ENCODE data around the gene ARFGAP1.
"Not testable (repeated sequence)": the region's sequence is repeated elsewhere in the genome, so short reads cannot be mapped to it uniquely, and the experiment has no call there.

Gene ARFGAP1

DNA sequence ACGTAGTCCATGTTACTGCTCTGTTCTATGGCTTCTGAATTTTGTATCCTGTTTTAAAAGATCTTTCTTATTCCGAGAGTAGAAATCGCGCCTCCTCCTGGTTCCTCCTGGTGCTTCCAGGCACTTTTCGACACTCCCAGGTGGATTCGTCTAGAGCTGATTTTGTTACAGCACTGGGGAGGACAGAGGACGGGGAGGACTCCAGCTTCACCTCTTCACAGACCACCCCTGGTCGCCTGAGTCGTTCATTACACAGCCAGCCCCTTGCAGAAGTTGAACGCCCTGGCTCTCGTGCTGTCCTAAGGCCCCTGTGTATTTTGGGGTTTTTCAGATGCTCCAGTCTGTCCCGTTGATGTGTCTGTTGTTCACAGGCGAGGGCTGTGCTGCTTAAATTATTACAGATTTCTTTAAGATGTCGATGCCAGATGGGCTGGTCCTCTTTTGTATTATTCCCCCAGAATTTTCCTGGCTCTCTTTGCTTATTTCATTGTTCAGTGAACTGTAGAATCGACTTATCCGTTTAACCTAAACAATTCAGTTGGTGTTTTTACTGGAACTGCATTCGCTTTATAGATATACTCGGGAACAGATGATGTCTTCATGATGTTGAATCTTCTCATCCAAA, 50.9 kb downstream of the ARFGAP1 start:
- DNase-seq: no peak

DNA sequence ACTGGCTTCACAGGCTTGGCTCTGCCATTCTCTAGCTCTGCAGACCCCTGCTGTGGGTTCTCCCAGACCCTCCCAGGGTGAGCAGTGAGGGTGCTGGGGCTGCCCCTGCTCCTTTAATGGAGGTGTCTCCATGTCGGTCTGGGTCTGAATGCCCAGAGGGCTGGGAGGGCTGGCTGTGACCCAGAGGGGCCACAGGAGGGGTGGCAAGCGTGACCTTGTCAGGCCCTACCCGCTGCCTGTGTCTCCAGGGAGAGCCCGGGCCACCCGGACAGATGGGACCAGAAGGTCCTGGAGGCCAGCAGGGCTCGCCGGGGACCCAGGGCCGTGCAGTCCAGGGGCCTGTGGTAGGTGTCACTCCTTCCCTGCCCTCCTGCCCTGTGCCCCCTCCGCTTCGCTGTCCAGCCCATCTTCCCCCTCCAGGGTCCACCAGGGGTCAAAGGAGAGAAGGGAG, 52.4 kb downstream of the ARFGAP1 start:
- DNase-seq: no peak

DNA sequence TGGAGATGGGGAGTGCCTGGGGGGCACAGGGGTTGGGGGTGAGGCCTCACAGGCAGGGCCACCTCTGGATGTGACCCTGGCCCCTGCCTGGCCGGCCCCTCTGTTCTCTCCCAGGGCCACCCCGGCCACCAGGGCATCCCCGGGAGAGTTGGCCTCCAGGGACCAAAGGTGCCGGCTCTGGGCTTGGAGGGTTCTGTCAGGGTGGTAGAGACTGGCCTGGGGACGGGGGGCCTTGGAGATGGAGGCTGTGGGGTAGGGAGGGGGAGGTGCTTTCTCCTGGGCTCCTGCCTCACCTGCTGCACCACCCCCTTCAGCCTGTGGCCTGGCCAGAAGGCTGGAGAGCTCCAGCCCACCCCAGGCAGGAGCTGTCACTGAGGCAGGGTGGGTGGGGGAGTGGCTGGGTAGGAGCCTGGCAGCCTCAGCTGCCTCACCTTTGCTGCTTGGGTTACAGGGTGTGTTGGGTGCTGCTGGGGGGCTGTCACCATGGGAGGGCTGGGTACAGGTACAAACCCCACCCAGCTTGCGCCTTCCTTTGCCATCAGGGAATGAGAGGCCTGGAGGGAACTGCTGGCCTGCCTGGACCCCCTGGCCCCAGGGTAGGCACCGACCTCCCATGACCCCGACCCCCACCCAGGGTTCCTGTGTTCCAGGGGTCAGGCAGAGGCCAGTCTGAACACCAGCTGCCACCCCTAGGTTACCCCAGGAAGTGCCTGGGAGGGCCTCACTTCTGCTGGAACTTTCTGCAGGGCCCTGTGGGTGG, 53.1 kb downstream of the ARFGAP1 start:
- no peak for DNase-seq

DNA sequence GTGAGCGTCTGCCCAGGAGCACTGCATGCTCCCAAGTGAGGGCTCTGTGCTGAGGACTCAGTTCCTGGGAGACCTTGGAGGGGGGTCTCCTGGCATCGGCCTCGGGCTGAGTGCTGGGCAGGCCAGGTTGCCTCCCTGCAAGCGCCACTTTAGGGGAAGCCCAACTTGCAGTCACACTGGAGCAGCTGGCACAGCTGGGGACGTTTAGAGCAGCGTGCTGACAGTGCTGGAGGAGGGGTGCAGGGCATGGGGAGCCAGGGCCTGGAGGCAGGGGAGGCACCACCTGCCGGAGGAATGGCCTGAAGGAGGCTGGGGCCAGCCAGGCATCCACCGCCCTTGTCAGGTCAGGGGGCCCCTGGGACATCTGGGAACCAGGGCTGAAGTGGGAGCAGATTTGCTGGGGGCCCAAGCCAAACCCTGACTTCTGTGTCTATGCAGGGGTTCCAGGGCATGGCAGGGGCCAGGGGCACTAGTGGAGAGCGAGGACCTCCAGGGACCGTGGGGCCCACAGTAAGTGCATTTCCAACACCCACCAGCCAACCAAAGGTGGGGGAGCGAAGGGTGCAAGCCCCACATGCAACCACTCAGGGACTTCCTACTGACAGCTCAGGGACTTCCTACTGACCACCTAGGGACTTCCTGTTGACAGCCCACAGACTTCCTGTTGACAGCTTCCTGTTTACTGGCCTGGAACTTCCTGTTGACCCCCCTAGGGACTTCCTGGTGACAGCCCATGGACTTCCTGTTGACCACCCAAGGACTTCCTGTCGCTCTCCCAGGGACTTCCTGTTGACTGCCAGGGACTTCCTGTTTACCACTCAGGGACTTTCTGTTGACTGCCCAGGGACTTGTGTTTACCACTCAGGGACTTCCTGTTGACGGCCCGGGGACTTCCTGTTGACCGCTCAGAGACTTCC, 54.0 kb downstream of the ARFGAP1 start:
- no peak for DNase-seq

DNA sequence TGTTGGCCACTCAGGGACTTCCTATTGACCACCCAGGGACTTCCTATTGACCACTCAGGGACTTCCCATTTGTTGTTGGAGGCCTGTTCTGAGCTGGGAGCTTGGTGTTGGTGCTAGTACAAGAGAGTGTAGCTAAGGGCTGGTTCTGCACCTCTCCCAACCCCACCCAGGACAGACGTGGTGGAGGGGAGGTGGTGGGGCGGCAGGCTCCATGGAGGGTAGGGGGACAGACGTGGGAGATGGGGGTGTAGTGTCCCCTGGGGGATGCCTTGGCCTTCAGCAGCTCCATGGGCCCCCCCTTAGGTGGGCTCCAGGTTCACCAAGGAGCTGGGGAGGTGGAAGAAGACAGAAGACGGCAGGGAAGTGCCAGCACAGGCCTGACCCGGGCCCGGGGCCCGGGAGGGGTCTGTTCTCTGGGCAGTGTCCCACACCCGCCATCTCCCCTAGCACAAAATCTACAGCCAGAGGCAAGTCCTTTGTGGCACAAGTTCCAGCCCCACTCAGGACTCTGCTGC, 54.7 kb downstream of the ARFGAP1 start:
- DNase-seq: no peak

DNA sequence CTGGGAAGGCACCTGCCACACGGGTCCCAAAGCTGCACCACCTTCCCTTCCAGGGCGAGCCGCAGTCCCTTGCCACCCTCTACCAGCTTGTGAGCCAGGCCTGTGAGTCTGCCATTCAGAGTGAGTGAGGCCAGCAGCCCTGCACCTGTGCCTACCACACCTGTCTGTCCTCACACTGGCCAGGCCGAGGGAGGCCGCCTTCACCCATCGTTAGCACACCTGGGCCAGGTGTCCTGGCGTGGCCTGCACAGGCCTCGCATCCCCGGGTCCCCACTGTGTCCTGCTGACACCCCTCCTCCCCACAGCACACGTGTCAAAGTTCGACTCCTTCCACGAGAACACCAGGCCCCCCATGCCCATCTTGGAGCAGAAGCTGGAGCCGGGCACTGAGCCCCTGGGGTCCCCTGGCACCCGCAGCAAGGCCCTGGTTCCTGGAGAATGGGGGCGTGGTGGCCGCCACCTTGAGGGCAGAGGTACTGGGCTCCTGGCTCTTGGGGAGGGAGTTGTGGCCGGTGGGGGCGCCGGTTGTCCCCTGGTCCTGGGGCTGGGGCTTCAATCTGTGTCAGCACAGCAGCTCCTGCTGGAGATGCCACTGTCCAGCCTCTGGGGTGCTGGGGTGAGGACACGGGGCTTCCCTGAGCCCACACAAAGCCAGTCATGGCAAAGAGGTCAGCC, 55.5 kb downstream of the ARFGAP1 start:
- DNase-seq: no peak

DNA sequence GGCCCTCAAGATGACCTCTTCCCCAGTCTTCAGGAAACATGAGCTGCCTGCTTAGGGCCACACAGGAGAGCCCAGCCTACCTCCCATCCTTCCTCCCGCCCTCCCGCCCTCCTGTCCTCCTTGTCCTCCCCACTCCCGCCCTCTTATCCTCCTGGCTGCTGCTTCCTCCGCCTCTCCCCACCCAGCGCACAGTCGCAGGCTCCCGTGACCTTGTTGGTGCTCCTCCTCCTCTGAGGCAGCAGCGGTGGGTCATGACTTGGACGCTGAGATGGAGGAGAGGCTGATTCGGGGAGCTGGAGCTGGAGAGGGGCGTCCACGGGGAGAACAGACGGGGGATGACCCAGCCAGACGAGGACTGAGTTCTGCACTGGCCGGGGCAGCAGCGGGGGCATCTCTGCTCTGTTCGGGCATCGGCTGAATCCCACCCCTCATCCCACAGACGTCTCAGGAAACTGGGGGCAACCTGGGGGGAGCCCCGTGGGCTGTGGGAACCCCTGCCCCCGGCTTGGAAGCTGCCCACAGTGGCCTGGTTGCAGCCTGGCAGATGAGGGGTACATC, 56.2 kb downstream of the ARFGAP1 start:
- DNase-seq: no peak

DNA sequence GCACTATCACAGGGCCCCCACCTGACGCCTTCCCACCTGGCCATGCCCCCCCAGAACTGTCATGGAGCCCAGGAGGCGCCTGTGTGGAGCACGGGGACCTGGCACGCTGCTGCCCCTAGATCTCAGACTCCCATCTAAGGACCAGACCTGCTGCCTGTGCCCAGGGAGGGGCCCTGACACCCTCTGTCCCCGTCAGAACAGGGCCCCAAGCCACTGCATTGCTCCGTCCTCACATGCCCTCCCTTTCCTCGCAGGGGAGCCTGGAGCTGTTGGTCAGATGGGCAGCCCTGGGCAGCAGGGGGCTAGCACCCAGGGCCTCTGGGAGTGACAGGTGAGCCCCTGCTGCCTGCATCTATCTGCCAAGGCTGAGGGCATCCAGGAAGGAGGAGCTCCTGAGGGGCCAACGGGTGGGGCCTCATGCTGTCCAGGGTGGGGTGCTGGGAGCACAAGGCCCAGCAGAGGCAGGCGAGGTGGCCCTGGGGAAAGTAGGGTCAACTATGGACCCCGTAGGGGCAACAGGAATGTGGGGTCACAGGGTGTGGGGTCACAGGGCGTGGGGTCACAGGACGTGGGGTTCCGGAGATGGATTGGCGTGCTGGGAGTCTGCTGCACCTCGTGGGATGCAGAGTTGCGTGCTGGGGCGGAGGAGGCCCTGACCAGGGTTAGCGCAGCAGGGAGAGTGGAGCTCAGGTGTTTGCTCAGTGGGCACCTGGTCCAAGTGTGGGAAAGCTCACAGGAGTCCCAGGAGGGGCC, 56.9 kb downstream of the ARFGAP1 start:
- DNase-seq: no peak

DNA sequence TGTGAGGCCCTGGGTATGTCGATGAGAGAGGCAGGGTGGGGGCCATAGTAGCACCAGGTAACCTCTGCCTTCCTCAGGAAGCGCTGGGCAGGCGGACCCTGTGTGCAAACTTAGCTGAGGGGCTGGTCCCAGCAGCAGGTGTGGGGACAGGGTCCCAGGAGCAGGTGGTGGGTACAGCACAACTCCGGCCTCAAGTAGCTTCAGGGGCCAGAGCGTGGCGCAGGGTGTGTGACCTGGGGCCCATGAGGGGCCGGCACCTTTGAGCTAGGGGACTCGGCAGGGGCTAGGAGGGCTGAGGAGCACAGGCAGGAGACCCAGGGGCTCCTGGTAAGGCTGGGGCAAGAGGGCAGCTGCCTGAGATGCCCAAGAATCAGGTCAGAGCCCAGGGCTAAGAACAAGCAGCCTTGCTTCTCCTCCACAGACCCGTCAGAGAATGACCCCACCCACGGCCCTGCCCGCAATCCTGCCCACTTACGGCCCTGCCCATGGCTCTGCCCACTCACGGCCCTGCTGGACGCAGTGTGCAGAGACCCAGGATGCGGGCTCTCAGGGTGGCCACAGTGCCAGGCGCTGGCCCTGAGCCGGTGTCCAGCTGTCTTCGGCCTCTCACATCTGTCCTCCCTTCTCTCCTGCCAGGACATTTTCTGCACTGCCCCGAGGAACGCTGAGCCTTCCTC, 57.6 kb downstream of the ARFGAP1 start:
- no peak for DNase-seq

DNA sequence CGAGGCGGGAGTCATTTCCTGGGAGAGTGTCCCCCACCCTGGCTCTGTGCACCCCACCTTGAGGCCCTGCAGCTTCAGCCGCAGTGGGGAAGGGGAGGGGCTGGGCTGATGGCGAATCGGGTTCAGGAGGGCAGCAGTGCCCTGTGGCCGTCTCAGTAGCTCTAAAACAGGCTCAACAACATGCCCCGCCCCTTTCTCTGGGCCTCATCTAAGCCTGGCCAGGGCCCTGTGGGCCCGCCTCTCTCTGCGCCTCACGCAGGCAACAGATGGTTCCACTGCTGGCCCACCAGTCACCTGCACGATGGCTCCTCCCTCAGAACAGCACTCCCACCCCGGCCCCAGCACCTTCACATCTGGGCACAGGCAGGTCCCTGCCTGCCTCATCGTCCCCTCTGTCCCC, 58.3 kb downstream of the ARFGAP1 start:
- no peak for DNase-seq

DNA sequence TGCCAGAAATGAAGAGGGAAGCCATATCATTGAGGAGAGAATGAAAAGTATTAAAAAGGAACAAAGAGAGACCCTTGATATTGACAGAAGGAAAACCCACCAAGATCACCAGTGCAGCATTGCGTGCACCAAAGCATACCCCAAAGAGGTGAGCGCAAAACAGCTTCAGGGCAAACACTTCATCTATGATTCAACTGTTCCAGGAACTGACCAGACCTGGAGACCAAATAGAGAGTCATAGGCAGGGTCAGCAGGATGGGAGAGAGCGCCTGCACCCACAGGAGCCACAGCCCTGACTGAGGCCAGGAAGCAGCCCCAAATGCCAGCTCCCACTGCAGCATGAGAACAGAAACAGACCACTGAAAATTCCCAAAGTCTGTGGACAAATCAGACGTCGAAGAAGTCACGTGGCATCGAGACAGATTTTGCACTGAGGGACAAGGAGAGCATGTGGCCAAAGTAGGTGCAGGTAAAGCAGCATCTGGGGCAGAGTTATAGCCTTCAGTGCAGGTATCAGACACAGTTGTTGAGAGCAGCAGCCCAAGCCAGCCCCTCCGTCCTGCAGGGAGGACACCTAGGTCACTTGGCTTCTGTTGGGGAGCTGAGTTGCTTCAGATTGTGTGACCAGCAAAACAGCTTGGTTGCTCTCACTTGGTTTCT, 59.3 kb downstream of the ARFGAP1 start:
- DNase-seq: no peak

DNA sequence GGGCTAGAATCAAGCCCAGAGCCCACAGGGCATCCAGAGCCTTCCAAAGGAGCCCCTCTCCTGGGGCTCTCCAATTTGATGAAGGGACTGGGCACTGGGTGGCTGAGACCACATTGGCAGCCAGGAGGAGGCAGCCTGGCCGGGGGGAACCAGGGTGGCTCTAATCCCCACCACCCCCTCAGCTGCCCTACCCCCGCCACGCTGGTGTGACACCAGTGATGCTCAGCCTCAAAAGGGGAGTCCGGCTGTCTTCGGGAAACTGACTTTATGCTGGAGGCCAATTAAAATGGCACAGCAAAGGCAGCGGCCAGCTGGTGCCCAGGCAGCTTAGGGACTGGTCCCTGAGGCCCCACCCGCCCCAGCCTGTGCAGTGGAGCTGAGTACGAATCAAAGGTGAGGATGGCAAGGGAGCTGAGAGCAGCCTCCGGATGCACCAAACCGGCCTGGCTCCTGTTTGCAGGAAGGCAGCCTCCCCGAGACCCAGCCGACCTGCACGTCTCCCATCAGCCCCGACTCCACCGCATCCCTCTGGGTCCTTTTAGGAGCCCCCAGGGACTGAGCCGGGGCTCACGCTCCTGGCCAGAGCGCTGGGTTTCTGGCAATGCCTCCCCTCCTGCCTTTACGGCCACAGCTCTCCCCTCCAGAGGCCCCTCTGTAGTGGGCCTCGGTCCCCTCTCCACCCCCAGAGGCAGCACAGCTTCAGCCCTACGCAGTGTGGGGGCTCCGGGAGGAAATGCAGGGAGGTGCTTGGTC, 60.1 kb downstream of the ARFGAP1 start:
- DNase-seq: no peak

DNA sequence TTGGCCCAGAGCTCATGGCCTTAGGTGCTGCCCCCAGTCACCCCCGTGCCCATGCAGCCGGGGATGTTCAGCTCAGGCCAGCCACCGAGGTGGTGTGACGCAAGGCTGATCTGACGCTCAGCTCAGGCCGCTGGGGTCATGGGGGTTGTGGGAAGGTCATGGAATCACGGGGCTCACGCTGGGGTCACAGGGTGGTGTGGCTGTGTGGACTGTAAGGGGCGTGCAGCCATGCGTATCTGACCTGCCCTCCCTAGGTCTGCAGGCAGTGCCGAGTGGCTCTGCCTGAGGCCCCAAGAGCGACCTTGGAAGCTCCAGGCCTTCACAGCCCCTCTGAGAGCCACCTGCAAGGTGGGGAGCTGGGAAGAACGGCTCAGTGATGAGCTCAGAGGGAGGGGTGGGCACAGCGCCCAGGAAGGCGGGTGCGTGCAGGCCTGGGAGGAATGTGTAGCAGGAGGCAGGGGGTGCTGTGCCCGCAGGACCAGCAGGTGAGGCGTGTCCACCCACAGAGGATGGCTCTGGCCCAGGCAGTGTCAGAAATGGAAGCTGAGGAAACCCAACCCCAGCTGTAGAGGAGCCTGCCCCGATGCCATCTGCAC, 60.7 kb downstream of the ARFGAP1 start:
- no peak for DNase-seq

DNA sequence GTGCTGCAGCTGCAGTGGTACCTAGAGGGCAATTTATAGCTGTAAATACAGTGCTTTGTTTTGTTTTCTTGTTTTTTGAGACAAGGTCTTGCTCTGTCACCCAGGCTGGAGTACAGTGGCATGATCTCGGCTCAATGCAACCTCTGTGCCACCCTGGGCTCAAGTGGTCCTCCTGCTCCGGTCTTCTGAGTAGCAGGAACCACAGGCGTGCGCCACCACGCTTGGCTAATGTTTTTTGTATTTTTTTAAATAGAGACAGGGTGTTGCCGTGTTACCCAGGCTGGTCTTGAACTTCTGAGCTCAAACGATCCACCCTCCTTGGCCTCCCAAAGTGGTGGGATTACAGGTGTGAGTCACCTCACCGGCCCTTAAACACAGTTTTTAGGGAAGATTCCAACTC, 61.7 kb downstream of the ARFGAP1 start:
- DNase-seq: no peak

DNA sequence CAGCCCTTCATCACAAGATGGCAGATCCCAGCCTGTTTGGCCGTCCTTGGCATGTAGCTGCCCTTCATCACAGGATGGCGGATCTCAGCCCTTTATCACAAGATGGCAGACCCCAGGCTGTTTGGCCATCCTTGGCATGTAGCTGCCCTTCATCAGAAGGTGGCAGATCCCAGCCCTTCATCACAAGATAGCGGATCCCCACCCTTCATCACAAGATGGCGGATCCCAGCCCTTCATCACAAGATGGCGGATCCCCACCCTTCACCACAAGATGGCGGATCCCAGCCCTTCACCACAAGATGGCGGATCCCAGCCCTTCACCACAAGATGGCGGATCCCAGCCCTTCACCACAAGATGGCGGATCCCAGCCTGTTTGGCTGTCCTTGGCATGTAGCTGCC, 62.4 kb downstream of the ARFGAP1 start:
- DNase-seq: not testable (repeated sequence)

DNA sequence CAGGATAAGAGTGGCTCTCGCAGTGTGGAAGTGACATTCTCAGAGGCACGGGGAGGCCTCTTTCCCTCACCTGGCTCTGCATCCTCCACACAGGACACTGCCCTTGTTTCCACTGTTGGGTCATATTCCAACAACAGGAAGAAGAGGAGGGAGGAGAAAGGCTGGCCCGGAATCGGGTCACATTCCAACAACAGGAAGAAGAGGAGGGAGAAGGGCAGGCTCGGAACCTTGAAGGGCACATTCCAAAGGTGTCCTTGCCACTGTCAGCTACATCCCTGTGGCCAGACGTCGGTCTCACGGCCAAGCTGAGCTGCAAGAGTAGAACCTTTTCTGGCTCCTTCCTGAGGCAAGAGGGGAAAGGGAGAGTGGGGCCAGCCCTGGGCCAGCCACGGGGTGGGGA, 63.1 kb downstream of the ARFGAP1 start:
- no peak for DNase-seq

DNA sequence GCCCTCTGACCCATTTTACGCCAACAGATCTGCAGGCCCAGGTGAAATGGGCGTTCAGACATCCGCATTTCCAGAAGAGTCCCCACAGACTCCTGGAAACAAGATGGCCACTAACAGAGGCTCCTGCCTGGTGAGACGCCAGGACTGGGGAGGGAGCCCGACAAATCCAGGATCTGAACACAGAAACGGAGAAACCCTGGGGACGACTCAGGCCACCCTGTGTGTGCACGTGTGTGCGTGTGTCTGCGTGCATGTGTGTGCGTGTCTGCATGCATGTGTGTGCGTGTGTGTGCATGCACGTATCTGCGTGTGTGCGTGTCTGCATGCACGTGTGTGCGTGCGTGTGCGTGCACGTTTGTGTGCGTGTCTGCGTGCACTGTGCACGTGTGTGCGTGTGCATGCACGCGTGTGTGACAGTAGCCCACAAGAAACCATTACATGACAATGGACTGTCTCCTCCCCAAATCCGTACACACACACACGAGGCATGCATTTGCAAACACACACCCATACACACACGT, 63.7 kb downstream of the ARFGAP1 start:
- no peak for DNase-seq

DNA sequence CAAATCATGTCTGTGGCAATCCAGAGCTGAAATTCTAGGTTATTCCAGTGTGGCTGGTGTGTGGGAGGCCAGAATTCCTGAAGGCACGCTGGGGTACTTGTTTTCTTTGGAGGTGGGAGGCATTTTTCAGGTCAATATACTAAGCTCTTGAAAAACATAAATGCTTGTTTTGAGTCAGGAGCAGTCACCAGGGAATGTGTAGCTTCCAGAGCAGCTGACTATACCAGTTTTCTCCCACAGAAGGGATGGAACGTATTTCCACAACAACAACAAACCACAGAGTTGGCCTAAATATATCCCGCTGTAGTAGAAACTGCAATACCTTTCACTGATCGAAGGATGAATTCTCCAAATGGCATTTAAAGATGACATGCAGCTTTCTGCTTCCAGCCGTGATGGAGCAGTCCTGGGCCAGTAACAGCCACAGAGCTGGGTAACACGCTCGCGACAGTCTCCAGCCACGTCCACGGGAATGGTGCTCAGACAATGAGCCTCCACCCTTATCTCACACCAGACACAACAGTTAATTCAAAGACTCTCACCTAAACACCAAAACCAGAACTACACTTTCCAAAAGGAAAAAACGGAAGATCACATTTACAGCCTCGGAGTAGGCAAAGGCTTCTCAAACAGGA, 65.3 kb downstream of the ARFGAP1 start:
- no peak for DNase-seq

Data from hematopoietic multipotent progenitor cell treated with erythropoietin and hydrocortisone succinate and interleukin-3 and kit ligand, for 6 days (in vitro differentiated cells).